GM18499 (cell line): ENCODE results near the gene FGF3.

Experiments
- ATAC-seq: cut with Tn5 transposase; IDR thresholded peaks from one replicate; pipeline ENCODE4 v1.9.1; 2021; ENCODE audit warnings: moderate number of reproducible peaks; ENCODE audit not compliant: insufficient read depth, unreplicated experiment

Gene FGF3

DNA sequence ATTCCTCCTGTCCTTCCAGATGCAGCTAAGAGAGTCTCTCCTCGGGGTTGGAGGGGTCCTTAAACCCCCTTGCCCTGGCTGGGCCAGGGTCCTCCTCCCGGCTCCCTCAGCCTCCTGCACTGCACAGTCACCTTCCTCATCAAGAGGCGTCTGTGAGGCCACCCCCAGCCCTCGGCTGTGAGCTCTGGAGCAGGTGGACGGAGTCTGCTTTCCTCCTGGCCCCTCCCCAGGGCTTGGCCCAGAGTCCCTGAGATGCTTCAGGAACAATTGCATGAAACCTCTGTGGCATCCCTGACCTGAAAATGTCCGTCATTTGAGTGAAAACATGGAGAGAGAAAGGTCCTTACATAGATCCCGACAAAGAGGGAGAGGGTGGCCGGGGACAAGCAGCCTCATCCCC, 6.7 kb upstream of the FGF3 start:
- ATAC-seq: no peak

DNA sequence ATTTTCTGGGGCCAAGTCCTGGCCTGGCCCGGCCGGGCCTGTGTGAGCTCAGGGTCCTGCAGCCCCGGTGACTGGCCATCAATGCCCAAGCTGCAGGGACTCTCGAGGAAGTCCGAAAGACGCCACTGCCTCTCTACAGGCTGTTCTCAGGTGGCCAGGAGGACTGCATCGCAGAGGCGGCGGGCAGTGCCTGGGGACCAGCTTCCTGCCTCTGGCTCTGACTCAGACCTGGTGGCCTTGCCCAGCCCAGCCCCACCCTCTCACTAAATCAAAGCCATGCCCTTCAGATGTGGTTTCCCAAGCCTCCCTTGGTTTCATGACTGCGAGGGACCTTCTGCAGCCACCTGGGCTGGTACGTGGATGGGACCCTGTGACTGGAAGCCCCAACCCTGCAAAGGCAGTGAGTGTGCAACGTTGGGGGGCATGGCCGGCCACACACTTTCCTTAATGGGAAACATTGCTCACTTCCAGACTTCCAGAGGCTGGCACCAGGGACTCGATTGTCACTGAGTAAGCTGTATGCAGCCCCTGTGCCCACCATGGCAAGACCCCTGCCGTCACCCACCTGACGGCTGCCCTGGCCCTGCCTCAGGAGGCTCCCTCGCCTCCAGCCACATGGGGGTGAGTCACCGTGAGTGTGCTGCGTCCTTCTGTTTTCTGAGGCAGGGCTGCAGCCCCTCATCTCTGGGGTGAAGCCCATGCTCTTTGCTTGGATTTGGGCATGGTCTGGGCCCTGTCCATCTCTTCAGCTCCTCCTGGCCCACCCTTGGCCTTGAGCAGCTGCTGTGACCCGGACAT, 6.0 kb upstream of the FGF3 start:
- no peak for ATAC-seq

GRCh38 chr11:69823641-69824265, 4.5 kb upstream of the FGF3 start:
- ATAC-seq: no peak

DNA sequence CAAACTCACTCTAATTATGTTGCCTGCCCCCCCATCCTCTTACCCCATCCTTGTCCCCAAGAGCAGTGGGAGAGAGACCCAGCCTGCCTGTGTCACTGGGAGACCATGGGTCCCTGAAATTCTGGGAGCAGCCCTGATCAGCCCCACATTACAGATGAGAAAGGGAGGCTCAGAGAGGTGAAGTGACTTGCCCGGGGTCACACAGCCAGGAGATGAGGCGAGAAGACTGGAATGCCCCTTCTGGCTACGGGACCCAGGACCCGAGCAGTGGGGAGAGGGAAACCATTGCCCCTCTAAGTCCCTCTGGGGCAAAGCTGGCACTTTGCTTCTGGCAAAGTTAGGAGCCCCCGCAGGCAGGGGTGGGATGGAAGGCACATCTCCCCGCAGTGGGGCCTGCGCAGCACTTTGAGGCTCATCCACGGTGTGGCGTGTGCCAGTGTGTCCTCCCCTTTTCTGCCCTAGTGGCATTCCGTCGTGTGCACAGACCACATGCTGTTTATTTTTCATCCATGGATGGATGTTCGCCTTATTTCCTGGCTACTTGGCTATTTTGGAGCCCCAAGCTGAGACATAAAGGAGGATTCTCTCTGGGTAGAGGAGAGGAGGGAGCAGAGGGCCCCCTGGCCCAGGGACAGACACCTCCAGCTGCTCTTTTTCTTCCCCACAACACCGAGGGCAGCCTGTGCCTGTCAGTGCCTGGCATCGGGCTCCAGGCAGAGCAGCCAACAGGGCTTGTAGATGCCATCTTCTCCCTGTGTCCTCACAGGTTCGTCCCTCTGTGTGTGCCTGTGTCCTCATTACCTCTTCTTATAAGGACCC, 3.7 kb upstream of the FGF3 start:
- no peak for ATAC-seq

DNA sequence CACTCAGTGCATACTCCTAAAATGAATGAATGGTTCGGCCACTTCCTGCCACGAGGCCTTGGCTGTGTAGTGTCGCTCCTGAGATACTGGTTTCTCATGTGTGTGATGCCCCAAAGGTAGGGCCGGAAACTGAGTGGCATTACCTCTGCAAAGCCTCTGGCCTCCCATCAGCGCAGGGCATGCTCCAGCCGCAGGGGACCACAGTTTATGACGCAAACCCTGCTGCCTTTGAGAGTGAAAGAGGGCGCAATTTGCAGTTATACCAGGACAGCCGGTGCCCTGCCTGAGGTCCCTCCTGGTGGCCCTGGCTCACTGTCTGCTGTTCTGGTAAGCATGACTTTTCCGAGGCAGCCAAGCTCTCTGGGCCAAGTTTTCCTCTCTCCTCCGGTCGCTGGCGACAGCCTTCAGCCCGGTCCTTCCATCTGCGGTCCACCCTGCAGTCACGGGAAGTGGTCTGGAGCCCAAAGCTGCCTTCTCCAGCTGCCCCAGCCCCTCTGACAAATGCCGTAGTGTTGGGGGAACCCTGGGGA, 2.4 kb upstream of the FGF3 start:
- ATAC-seq: no peak

- ATAC-seq: no peak
Observed at GRCh38 chr11:69820441-69820840, 1.2 kb upstream of the FGF3 start.

DNA sequence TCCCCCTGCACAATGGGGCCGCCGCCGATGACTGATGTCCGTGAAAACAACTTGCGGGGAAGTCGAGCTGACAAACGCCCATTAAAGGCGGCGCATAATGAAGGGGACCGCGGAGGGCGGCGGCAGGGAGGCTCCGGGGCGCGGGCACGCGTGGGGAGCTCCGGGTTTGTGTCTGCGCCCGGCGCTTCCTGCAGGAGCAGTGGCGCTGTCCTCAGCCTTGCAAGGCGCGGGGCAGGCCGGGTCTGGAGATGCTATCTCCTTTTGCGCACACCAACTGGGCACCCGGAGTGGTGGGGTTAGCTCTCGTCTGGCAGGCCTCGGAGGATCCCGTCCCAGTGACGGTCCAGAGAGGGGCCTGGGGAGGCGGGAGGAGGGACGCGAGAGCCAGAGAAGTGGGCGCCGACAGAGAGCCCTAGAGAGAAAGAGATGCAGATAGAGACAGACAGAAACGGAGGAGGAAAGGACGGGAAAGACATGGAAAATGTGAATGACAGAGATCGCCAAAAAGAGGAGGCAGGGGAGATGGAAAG, 390 bp upstream of the FGF3 start:
- no peak for ATAC-seq

GRCh38 chr11:69818231-69818602, 999 bp downstream of the FGF3 start:
- no peak for ATAC-seq

GRCh38 chr11:69817265-69818230, 1.7 kb downstream of the FGF3 start:
- ATAC-seq: no peak

DNA sequence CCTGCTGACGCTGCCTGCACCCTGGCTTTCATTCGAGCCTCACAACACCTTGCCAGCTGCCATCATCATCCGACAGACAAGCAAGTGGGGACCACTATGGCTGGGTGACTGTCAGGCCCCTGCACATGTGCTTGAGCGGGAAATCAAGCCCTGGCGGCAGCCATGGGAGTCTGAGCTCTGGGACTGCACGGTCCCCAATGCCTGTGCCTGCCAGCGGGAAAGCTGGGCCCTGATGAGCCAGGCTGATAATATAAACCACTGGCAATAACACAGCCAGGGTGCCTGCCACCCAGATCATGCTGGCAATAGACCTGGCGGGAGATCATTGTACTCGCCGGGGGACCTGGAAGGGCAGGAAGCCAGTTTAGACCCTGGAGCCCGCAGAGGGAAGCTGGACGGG, 2.5 kb downstream of the FGF3 start:
- ATAC-seq: no peak

- ATAC-seq: no peak
Observed at GRCh38 chr11:69815973-69816372, 3.2 kb downstream of the FGF3 start.

DNA sequence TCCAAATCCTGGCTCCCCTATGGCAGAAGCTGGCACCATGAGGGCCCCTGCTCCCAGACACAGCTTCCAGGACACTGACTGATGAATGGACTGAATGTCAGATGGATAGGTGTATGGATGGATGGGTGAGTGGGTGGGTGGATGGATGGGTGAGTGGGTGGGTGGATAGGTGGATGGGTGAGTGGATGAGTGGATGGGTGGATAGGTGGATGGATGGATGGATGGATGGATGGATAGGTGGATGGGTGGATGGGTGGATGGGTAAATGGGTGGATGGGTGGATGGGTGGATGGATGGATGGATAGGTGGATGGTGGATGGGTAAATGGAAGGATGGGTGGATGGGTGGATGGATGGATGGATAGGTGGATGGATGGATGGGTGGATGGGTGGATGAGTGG, 4.3 kb downstream of the FGF3 start:
- ATAC-seq: no peak

GRCh38 chr11:69814411-69814810, 4.8 kb downstream of the FGF3 start:
- no peak for ATAC-seq

DNA sequence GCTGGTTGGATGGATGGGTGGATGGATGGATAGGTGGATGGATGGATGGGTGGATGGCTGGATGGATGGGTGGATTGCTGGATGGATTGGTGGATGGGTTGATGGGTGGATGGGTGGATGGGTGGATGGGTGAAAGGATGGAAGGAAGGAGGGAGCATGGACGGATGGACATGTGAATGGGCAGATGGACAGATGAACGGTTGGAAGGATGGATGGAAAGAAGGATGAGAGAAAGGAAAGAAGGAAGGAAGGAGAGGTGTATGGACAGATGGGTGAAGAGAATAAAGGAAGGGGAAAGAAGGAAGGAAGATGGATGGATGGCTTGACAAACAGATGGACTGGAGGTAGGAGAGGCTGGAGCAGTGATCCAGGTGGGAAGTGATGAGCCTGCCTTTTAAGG, 5.4 kb downstream of the FGF3 start:
- ATAC-seq: no peak

GRCh38 chr11:69812946-69813345, 6.3 kb downstream of the FGF3 start:
- ATAC-seq: no peak

GRCh38 chr11:69812256-69812655, 7.0 kb downstream of the FGF3 start:
- no peak for ATAC-seq

GRCh38 chr11:69811431-69811830, 7.8 kb downstream of the FGF3 start:
- no peak for ATAC-seq

GRCh38 chr11:69810289-69811118, 8.7 kb downstream of the FGF3 start:
- ATAC-seq: no peak

- ATAC-seq: no peak
Observed at GRCh38 chr11:69808667-69809086, 10.5 kb downstream of the FGF3 start.
